GM21576 (cell line): ENCODE measurements around the gene KAT7.
A peak's percentile ranks its signal among the peaks of the same experiment; 100 is the strongest.

Source experiments
- ATAC-seq: cut with Tn5 transposase; IDR thresholded peaks from one replicate; pipeline ENCODE4 v1.9.1; 2021; ENCODE audit warnings: mild to moderate bottlenecking, moderate library complexity; ENCODE audit not compliant: unreplicated experiment

KAT7 gene

GRCh38 chr17:49760296-49760695 is 28.2 kb upstream of the KAT7 start:
- ATAC-seq, result no peak

GRCh38 chr17:49760932-49761558 is 27.4 kb upstream of the KAT7 start:
- no peak for ATAC-seq

DNA sequence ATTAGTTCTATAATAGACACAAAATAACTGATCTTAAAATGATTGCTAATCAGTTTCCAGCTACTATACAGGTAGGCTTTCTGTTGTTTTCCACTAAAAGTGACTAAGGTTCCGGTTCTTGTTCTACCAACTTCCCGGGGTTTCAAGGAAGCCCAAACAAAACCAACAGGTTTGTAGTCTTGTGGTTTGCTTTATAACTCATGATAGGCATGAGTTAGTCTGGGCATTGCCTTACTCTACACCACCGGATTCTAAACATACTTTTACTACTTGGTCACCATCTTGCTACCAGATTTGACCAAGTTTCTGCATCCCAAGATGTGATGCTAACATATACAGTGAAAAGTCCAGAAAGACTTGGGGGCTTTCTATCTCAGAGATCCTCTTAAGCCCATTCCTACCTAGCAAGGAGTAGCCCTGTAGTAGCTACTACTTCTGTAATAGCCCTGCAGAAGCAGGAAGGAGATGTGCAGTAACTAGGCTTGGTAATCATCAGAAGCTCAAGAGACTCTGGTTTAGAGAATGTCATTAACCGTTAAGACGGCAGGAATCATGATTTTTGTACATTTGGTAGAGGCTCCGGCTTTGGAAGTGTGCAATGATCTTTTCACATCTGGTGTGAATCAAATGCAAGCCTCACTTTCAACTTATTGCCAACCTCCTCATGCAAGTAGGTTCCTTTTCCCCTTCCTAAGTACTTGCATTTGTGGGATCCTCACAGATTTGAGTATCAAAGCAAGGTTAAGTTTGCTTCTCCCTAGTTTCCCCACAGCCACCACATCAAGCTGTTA is 26.1 kb upstream of the KAT7 start:
- no peak for ATAC-seq

DNA sequence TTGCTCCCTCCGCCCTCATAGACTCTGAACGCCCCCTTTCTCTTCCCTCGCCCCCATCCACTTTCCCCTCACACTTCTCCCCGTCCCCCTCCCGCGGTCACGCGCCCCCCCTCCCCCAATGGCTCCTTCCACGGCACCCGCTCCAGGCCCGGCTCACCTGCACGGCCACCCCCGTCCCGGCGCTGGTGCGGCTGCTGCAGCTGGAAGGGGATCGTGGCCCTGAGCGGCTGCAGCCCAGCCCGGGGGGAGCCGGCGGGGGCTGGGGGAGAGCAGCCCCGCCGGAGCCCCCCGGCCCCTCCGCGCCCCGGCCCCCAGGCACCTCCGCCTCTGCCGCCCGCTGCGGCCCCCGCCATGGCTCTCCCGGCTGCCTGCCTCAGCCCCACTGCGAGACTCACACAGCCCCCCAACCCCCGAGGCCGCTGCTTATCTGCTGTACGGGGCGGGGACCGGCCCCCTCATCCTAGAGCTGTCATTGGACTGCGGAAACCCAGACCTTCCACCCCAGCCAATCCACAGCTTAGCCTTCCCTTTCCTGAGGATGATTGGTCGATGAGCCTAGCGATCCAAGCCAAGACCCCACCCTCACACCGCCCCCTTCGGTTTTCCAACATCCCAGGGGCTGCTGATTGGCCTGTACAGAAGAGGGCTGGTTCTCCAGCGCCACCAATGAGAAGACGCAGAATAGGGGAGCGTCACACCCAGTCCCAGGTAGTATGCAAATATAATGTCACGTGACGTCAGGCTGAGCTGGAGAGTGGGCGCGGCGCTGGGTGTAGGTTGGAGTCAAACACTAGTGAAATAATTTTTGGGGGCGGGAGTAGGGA is 24.5 kb upstream of the KAT7 start, which contains the start of gene FAM117A:
TSS of gene FAM117A (minus strand) at position 397 of the 824 bp plus-strand sequence. CDS start at position 353, 44 bp downstream.
- ATAC-seq, result peak; percentile 92

DNA sequence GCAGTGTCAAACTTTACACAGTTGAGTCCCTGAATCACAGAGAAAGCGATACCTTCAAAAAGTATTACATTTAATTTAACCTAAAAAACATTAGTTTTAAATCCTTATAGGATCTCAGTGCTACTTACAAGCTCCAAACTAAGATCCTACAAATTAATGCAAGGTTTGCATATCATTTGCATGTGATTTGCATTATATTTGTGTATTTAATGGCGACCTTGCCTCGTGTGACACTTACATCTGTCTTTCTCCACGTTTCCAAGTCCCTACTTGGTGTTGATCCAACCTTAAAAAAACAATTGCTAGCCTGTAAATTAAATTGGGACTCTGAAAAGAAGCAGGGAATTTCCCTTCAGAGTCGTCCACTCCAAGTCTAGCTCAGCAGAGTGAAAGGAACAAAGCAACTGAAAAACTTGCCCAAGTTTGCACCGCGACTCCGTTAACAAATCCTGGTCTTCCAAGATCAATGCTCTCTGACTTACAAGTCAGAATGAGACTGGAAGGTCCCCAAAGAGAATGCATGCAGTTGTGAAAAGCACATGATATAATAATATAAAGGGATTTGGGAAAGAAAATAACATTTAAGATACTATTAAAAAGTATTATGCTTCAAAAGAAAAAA is 23.8 kb upstream of the KAT7 start:
- ATAC-seq, result no peak

GRCh38 chr17:49766918-49767530 is 21.5 kb upstream of the KAT7 start:
- no peak for ATAC-seq

GRCh38 chr17:49775546-49776260 is 12.8 kb upstream of the KAT7 start:
- ATAC-seq, result no peak

DNA sequence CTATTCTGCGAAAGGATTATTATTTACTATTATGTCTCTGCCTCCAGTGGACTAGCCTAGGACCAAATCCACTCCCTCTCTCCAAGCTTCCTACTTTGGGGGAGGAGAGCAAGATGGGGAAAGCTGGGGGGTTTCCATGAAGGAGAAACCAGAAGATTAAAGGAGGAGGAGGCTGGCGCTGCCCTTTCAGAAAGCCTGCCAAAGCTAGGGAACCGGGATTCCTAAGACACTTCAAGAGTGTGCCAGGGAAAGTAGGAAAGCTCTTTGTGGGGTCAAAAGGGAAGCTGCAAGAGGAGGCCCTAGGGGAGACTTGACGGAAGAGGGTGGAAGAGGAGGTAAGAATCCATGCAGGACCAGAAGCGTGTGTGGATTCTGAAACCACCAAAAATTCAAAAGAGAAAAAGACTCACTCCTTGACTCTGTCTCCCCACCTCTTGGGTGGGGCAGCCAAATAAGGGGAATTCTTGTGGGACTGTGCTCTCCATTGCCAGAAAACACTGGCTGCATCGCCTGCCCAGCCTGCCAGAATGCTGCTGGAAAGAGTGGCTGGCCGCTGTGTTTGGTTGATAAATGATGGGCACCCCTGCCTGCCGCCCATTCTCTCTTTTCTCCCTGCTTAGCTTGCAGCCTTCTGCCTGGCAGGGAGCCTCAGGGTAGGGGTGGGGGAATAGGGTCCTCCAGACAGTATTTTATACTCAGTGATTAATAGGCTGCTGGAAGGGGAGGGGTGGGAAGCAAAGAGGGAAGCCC is 11.8 kb upstream of the KAT7 start:
- ATAC-seq, result no peak

- no peak for ATAC-seq
These were observed 10.9 kb upstream of the KAT7 start for GRCh38 chr17:49777563-49777962.

- no peak for ATAC-seq
These were observed 9.2 kb upstream of the KAT7 start for GRCh38 chr17:49779156-49779738.

DNA sequence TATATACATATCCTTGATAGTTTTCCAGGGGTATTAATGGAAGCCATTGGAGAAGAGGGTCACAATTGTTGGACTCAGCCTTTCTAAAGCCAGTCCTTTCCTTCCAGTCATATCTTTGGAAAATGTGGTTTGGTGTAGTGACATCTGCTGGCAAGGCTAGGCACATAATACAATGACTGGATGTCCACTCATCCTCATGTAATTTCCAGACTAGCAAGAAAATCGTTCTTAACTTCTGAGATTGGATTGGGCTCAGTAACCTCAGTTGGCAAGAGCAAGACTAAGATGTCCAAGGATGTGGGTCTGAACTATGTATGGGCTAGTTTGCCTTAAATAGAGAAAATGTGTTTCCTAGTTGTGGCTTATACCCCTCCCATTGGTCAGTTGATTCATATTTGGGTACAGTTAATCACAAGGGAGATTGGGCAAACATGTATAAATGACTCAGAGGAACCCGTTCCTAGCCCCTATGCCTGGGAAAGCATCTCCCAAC is 8.7 kb upstream of the KAT7 start:
- ATAC-seq, result no peak

DNA sequence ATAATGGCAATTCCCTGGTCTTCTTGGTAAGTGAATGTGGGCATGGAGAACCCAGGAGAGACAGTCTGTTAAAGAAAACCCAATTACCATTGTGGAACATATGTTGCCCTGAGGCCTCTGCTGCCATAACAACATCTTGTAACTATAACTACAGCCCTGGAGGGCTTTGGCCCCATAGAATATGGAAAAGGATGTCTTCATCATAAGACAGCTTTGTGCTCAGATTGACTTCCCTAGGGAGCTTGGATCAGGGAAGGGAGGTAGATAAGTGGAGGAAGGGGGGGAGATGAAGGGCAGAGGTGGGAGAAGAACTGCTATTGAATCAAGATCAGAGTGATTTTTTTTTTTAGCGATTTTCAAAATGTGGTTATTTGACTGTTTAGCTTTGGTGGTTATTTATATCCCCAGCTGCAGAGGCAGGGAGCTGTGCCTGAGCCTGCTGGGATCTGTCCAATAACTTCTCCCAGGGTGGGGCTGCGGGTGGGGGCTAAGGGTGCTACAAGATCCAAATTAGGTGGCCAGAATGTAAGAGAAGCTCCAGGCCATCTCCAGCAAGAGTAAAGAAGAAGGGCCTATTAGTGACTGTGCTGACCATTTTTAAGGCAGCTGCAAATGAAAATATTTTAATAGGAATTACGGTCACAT is 5.3 kb upstream of the KAT7 start:
- no peak for ATAC-seq

DNA sequence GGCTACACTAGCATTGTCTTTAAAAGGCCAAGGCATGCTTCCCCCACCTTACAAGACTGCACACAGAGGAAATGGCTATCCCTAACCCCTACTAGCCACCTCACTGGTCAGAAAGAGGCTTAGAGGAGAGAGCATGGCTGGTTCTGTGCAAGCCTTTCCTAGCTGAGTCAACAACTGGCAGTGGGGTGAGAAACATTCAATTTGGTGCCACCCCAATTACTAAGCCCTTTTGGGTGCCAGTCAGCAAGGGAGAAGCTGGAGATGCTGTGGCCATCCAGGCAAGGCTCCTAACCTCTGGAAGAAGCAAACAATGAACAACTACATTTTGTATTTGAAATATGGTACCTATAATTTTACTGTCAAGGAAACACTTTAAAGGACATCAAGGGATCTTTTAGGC is 4.7 kb upstream of the KAT7 start:
- ATAC-seq, result no peak

DNA sequence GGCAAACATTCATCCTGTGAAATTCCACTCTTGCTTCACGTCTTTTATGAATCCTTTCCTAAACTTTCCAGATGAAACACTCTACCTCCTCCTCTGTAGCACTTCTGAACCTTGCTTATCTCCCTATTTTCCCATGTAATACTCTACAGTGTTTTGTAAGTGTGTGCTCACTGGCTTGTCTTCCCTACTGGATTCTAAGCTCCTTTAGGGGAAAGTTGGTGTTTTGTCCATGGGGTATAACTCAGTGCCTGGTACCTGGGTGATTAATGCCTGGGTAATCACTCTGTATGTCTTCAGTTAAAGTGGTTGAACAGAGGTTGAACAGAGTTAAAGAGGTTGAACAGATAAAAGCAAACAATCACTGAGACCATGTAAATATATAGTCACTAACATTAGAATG is 3.8 kb upstream of the KAT7 start:
- ATAC-seq, result no peak

DNA sequence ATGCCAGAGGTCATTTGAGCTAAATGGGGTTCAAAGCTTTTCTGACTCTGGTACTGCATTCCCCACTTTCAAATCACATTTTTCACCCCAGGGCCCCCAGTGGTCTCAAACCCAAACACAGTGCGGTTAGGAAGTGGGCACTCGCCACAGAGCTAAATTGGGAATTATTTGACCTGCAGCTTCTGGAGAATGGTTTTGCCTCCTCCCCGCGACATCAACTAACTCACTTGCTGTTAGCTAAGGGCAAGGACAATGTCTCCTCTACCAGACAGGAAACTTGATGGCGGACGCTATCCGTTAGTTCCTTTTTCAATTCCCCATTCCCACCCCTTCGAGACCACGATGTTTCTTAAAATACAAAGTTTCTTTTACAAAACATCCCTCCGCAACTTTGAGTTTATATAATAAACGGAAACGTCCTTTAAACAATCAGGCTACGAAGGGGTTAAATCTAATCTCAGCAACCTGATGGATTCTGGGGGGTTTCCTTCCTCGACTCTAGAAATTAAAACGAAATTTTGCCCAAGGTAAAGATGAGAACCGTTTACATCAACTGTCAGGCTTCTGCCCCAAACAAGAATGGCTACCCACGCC is 500 bp upstream of the KAT7 start:
- no peak for ATAC-seq

DNA sequence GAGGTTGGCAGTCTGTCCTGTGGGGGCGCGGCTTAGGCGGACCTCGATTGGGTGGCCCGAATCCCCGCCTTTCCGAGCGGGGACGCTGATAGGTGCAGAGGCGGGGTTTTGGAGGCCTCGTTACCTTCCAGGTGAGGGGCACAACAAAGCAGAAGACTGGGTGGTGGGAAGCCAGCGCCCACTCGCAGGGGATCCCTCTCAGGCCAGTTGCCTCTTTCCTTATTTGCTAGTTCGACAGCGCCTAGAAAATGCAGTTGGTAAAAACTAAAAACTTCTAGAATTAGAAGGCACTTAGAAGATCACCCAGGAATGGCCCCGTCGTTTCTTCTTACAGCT is 730 bp downstream of the KAT7 start:
- ATAC-seq, result no peak

DNA sequence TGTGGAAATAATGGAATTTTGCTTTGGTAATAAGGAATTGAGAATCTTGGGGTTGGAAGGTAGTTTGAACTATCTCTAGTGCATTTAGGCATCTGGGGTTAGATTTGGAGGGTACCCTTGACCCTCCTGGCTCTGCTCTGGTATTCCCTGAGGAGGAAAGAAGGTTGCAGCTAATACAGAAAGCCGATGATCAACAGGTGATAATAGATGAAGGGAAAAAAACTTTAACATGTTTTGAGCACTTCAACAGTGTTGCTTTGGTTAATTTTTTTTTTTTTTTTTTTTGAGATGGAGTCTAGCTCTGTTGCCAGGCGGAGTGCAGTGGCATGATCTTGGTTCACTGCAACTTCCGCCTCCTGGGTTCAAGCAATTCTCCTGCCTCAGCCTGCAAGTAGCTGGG is 4.8 kb downstream of the KAT7 start:
- ATAC-seq, result no peak

DNA sequence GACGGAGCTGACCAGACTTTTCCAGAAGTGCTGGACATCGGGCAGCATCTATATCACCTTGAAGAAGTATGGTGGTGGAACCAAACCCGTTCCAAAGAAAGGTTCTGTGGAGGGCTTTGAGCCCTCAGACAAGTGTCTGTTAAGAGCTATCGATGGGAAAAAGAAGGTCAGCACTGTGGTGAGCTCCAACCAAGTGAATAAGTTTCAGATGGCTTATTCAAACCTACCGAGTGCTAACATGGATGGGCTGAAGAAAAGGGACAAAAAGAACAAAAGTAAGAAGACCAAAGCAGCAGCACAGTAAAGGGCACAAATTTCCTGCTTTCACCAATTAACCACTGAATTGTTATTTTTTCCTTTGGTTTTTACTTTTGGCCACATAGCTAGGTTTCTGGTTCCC is 6.9 kb downstream of the KAT7 start:
- ATAC-seq, result no peak
